HepG2 (cell line): Measurements from ENCODE around the gene UGT1A4. TPM values are rescaled to one million over a fixed set of nuclear protein-coding genes. Genes with fewer than 3 reads are reported as not detected.

Source experiments
- ATF7-NPFF ChIP-seq: sonication (generic); formaldehyde crosslinking; IDR thresholded peaks from 2 replicates; pipeline ENCODE4 v1.8.1; 2023; ENCODE audit warnings: mild to moderate bottlenecking, low read depth, missing genetic modification reagents, moderate library complexity
- ETV6 ChIP-seq: sonication (generic); formaldehyde crosslinking; conservative IDR thresholded peaks from 2 replicates; pipeline ENCODE4 v1.4.0; 2020; ENCODE audit warnings: missing genetic modification reagents
- FLYWCH1 ChIP-seq: sonication (generic); formaldehyde crosslinking; IDR thresholded peaks from 2 replicates; pipeline ENCODE4 v1.8.1; 2023; ENCODE audit warnings: mild to moderate bottlenecking, missing genetic modification reagents
- FOXA1 ChIP-seq, 2 experiments: fragments of 450-650 bp in 1 of 2; sonication (generic) in 1 of 2; formaldehyde crosslinking in 1 of 2; IDR thresholded peaks; 2 replicates each; pipeline versions ENCODE4 v1.4.0 to v1.6.1; 2016 to 2020; ENCODE audit warnings: missing genetic modification reagents in 1 of 2
- FOXA3 ChIP-seq: IDR thresholded peaks from 2 replicates; pipeline ENCODE4 v1.6.1; 2016; ENCODE audit warnings: missing genetic modification reagents, missing compliant biosample characterization
- GATA4 ChIP-seq: sonication (generic); IDR thresholded peaks from 2 replicates; pipeline ENCODE4 v1.6.1; 2016; ENCODE audit warnings: antibody characterized with exemption, low read depth, borderline replicate concordance
- NFE2L1 ChIP-seq: sonication (generic); formaldehyde crosslinking; IDR thresholded peaks from 2 replicates; pipeline ENCODE4 v1.4.0; 2020; ENCODE audit warnings: missing genetic modification reagents, mild to moderate bottlenecking, borderline replicate concordance
- NFIB ChIP-seq: sonication (generic); formaldehyde crosslinking; IDR thresholded peaks from 2 replicates; pipeline ENCODE4 v1.9.0; 2021; ENCODE audit warnings: missing genetic modification reagents, mild to moderate bottlenecking, borderline replicate concordance
- NFYB ChIP-seq: sonication (generic); formaldehyde crosslinking; IDR thresholded peaks from 2 replicates; pipeline ENCODE4 v1.4.0; 2020; ENCODE audit warnings: missing genetic modification reagents
- NR2F2 ChIP-seq: IDR thresholded peaks from 2 replicates; pipeline ENCODE4 v1.6.1; 2012; ENCODE audit warnings: low read depth, inconsistent platforms, borderline replicate concordance
- POLR2G ChIP-seq: fragments of 200-400 bp; formaldehyde crosslinking; IDR thresholded peaks from 2 replicates; pipeline ENCODE4 v1.6.1; 2018; ENCODE audit warnings: mild to moderate bottlenecking, low read depth, low read length, moderate library complexity
- SAP130 ChIP-seq: IDR thresholded peaks from 2 replicates; pipeline ENCODE4 v1.6.1; 2016; ENCODE audit warnings: low read depth
- TGIF2 ChIP-seq: IDR thresholded peaks from 2 replicates; pipeline ENCODE4 v1.6.1; 2016; ENCODE audit warnings: control low read depth, missing compliant biosample characterization
- THYN1 ChIP-seq: sonication (generic); formaldehyde crosslinking; IDR thresholded peaks from 2 replicates; pipeline ENCODE4 v1.8.1; 2023; ENCODE audit warnings: low read depth, mild to moderate bottlenecking, moderate library complexity, missing genetic modification reagents, borderline replicate concordance
- ZFP90 ChIP-seq: sonication (generic); formaldehyde crosslinking; IDR thresholded peaks from 2 replicates; pipeline ENCODE4 v1.8.0; 2022; ENCODE audit warnings: missing genetic modification reagents, mild to moderate bottlenecking, inconsistent platforms, borderline replicate concordance
- ZMYM4 ChIP-seq: sonication (generic); formaldehyde crosslinking; IDR thresholded peaks from 2 replicates; pipeline ENCODE4 v1.8.1; 2023; ENCODE audit warnings: mild to moderate bottlenecking, missing genetic modification reagents
- ZNF354B ChIP-seq: sonication (generic); formaldehyde crosslinking; IDR thresholded peaks from 2 replicates; pipeline ENCODE4 v1.8.0; 2022; ENCODE audit warnings: mild to moderate bottlenecking, missing genetic modification reagents
- ZNF549 ChIP-seq: sonication (generic); formaldehyde crosslinking; IDR thresholded peaks from 2 replicates; pipeline ENCODE4 v1.5.0; 2020; ENCODE audit warnings: missing genetic modification reagents
- ZNF614 ChIP-seq: IDR thresholded peaks from 2 replicates; pipeline ENCODE4 v1.6.1; 2018; ENCODE audit warnings: missing biosample characterization, missing genetic modification reagents, inconsistent platforms, borderline replicate concordance
- ZNF703 ChIP-seq: sonication (generic); formaldehyde crosslinking; IDR thresholded peaks from 2 replicates; pipeline ENCODE4 v1.5.1; 2020; ENCODE audit warnings: missing genetic modification reagents, mild to moderate bottlenecking, moderate library complexity, borderline replicate concordance
- ZNF775 ChIP-seq: sonication (generic); formaldehyde crosslinking; IDR thresholded peaks from 2 replicates; pipeline ENCODE4 v1.4.0; 2020; ENCODE audit warnings: missing genetic modification reagents, mild to moderate bottlenecking, moderate library complexity, borderline replicate concordance
- ZNF839 ChIP-seq: sonication (generic); formaldehyde crosslinking; IDR thresholded peaks from 2 replicates; pipeline ENCODE4 v1.4.0; 2020; ENCODE audit warnings: missing genetic modification reagents, mild to moderate bottlenecking, borderline replicate concordance
- ZNF841 ChIP-seq: sonication (generic); formaldehyde crosslinking; IDR thresholded peaks from 2 replicates; pipeline ENCODE4 v1.8.1; 2023; ENCODE audit warnings: missing genetic modification reagents, borderline replicate concordance
- ZNF891 ChIP-seq: sonication (generic); formaldehyde crosslinking; IDR thresholded peaks from 2 replicates; pipeline ENCODE4 v1.5.0; 2020; ENCODE audit warnings: mild to moderate bottlenecking, missing genetic modification reagents
- polyA plus RNA-seq, 8 experiments: library from polyadenylated mRNA; depleted of rRNA in 3 of 8; stranded (reverse) in 7 of 8; unstranded in 1 of 8; fragments of >200 nt; fragmentation: Illumina TruSeq in 4 of 8; extraction: Trizol in 4 of 8; gene quantifications; 2 replicates each; pipeline versions ENCODE4 v1.2.1 to v1.2.3, GENCODE V29; 2011 to 2016; ENCODE audit warnings: low read depth in 4 of 8, missing spikeins in 1 of 8, mixed read lengths in 1 of 8; ENCODE audit not compliant: insufficient read depth in 1 of 8
- total RNA-seq, 5 experiments: library from RNA; depleted of rRNA; stranded (reverse); fragments of >200 nt; fragmentation: Illumina TruSeq; extraction: Trizol; gene quantifications; 2 replicates each; pipeline ENCODE4 v1.2.3, GENCODE V29; 2016; ENCODE audit warnings: low read depth in 1 of 5
- TF ChIP-seq, protein P1 (sequence below): sonication (generic); formaldehyde crosslinking; IDR thresholded peaks from 2 replicates; pipeline ENCODE4 v1.5.1; 2020; ENCODE audit warnings: missing genetic modification reagents, mild to moderate bottlenecking, borderline replicate concordance
- TF ChIP-seq, protein P2 (sequence below): sonication (generic); formaldehyde crosslinking; conservative IDR thresholded peaks from 2 replicates; pipeline ENCODE4 v1.4.0; 2020; ENCODE audit warnings: mild to moderate bottlenecking, missing genetic modification reagents, moderate library complexity

Gene UGT1A4
- total and polyA plus RNA-seq, 2 of the 13 experiments (the other 11 are each of a cell fraction or from before 2014, with no cell fraction given), result not detected

DNA sequence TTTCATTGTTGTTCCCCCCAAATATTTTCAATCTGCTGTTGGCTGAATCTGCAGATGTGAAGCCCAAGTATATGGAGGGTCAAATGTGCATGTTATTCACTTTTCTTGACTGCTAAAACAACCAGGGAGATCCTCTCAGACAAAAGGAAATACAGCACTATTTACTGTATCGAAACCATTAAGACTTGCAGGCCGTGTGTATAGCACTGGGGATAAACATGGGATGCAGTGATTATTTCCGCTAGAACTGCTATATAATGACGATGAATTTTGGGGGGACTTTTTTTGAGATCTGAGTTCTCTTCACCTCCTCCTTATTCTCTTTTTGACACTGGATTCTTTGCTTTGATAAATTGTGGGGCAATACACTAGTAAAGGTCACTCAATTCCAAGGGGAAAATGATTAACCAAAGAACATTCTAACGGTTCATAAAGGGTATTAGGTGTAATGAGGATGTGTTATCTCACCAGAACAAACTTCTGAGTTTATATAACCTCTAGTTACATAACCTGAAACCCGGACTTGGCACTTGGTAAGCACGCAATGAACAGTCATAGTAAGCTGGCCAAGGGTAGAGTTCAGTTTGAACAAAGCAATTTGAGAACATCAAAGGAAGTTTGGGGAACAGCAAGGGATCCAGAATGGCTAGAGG lies 38.0 kb downstream of the UGT1A4 start (continued):
- TF ChIP-seq, protein P1, sequence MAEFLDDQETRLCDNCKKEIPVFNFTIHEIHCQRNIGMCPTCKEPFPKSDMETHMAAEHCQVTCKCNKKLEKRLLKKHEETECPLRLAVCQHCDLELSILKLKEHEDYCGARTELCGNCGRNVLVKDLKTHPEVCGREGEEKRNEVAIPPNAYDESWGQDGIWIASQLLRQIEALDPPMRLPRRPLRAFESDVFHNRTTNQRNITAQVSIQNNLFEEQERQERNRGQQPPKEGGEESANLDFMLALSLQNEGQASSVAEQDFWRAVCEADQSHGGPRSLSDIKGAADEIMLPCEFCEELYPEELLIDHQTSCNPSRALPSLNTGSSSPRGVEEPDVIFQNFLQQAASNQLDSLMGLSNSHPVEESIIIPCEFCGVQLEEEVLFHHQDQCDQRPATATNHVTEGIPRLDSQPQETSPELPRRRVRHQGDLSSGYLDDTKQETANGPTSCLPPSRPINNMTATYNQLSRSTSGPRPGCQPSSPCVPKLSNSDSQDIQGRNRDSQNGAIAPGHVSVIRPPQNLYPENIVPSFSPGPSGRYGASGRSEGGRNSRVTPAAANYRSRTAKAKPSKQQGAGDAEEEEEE (CRISPR knock-in tag), result peak; percentile 62; the same call in 1 of the 2 replicates
- TF ChIP-seq GATA4 (peak; percentile 97), ZFP90 (CRISPR knock-in tag) (peak; percentile 80; the same call in 1 of the 2 replicates), NFYB (CRISPR knock-in tag) (no peak), ZNF549 (CRISPR knock-in tag) (no peak), SAP130 (peak; percentile 84), ZNF614 (CRISPR knock-in tag) (peak; percentile 89), THYN1 (CRISPR knock-in tag) (no peak), FOXA1 (IDR thresholded peaks at IDR 0.05) (peak; percentile 19; the same call in 1 of the 2 replicates), FOXA1 (CRISPR knock-in tag; IDR thresholded peaks at IDR 0.05) (peak; percentile 93), TGIF2 (CRISPR knock-in tag) (peak; percentile 82), ZNF839 (CRISPR knock-in tag) (no peak), NR2F2 (peak; percentile 100), FLYWCH1 (CRISPR knock-in tag) (0 out of 2 replicates have a peak, but pooled peaks have one; percentile 66), FOXA3 (CRISPR knock-in tag) (peak; percentile 97), ATF7-NPFF (CRISPR knock-in tag) (0 out of 2 replicates have a peak, but pooled peaks have one; percentile 44), ZNF703 (peak; percentile 99), ZMYM4 (peak; percentile 75), ZNF775 (peak; percentile 90), ETV6 (CRISPR knock-in tag) (no peak), ZNF354B (no peak), NFE2L1 (CRISPR knock-in tag) (no peak), ZNF841 (CRISPR knock-in tag) (0 out of 2 replicates have a peak, but pooled peaks have one; percentile 74), ZNF891 (CRISPR knock-in tag) (no peak), POLR2G (no peak), NFIB (CRISPR knock-in tag) (no peak)
- TF ChIP-seq, protein P2, sequence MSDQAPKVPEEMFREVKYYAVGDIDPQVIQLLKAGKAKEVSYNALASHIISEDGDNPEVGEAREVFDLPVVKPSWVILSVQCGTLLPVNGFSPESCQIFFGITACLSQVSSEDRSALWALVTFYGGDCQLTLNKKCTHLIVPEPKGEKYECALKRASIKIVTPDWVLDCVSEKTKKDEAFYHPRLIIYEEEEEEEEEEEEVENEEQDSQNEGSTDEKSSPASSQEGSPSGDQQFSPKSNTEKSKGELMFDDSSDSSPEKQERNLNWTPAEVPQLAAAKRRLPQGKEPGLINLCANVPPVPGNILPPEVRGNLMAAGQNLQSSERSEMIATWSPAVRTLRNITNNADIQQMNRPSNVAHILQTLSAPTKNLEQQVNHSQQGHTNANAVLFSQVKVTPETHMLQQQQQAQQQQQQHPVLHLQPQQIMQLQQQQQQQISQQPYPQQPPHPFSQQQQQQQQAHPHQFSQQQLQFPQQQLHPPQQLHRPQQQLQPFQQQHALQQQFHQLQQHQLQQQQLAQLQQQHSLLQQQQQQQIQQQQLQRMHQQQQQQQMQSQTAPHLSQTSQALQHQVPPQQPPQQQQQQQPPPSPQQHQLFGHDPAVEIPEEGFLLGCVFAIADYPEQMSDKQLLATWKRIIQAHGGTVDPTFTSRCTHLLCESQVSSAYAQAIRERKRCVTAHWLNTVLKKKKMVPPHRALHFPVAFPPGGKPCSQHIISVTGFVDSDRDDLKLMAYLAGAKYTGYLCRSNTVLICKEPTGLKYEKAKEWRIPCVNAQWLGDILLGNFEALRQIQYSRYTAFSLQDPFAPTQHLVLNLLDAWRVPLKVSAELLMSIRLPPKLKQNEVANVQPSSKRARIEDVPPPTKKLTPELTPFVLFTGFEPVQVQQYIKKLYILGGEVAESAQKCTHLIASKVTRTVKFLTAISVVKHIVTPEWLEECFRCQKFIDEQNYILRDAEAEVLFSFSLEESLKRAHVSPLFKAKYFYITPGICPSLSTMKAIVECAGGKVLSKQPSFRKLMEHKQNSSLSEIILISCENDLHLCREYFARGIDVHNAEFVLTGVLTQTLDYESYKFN (CRISPR knock-in tag), result peak; percentile 97
